Psoas muscle (tissue), 8 donors: ENCODE measurements around the gene ADAMTS4. TPM values are rescaled to one million over a fixed set of nuclear protein-coding genes. Genes with fewer than 3 reads are reported as not detected.

ENCODE experiments used
- ATAC-seq, 4 donors: fragments of 200-7000 bp; cut with Tn5 transposase; one replicate each; pipeline ENCODE4 v1.9.1; 2020; ENCODE audit warnings: moderate library complexity in 3 of 4, mild to moderate bottlenecking in 2 of 4
- DNase-seq, 2 donors: peaks; one replicate each; pipeline ENCODE4 v3.0.0-alpha.2; 2020
- H3K27ac ChIP-seq: fragments of 200-600 bp; one replicate; pipeline ENCODE4 v1.8.0; 2022
- H3K27me3 ChIP-seq, 3 donors: fragments of 200-600 bp in 1 of 3; one replicate each; pipeline versions ENCODE4 v1.6.1 to v1.8.0; 2013 to 2022; ENCODE audit warnings: low read length in 2 of 3, mild to moderate bottlenecking in 2 of 3, moderate library complexity in 1 of 3; ENCODE audit not compliant: insufficient read depth in 3 of 3
- H3K36me3 ChIP-seq, 2 donors: fragments of 200-600 bp in 1 of 2; one replicate each; pipeline versions ENCODE4 v1.6.1 to v1.8.0; 2013 to 2022; ENCODE audit warnings: low read depth in 1 of 2, mild to moderate bottlenecking in 1 of 2, moderate library complexity in 1 of 2; ENCODE audit not compliant: insufficient read depth in 1 of 2
- H3K4me1 ChIP-seq: fragments of 200-600 bp; one replicate; pipeline ENCODE4 v1.8.0; 2022
- H3K4me3 ChIP-seq: fragments of 200-600 bp; one replicate; pipeline ENCODE4 v1.8.0; 2022; ENCODE audit warnings: mild to moderate bottlenecking
- H3K9me3 ChIP-seq: fragments of 200-600 bp; one replicate; pipeline ENCODE4 v1.8.0; 2022
- WGBS, 3 donors: extraction: QIAGEN DNeasy Blood & Tissue Kit; methylation state at CpG; one replicate each; pipeline versions ENCODE4 v1.1.6 to v1.1.7; 2013; 5-methylcytosine and 5-hydroxymethylcytosine counted together
- intact Hi-C, 2 donors: fragments of 100-400 bp; cut with DNase I; formaldehyde crosslinking; loops; one replicate each; pipeline versions ENCODE4 v1.11.0 to v1.14.2; 2022
- polyA plus RNA-seq, 3 donors: library from polyadenylated mRNA; stranded (reverse); fragments of 200-250 nt; gene quantifications; one replicate each; pipeline ENCODE4 v1.2.3, GENCODE V29; 2013
- total RNA-seq, 4 donors: library from RNA; stranded (reverse); fragmentation: NEBNext Ultra II Directional in 2 of 4; extraction: Animal tissue kit (Norgen Biotek cat#: 25700) in 2 of 4; gene quantifications; one replicate each; pipeline versions ENCODE4 v1.2.1 to v1.2.4, GENCODE V29; 2021 to 2023
- TF ChIP-seq, protein P1 (sequence below): fragments of 200-600 bp; IDR thresholded peaks from one replicate; pipeline ENCODE4 v1.8.0; 2022; ENCODE audit warnings: antibody characterized with exemption
- donor health status: healthy with polysubstance abuse.
- donor health status: DM: no; HTN: no; CAD: no; lungs with moderate emphysema.
- donor health status: Bipolar disorder and iron deficiency.
- donor health status: healthy.
- donor health status: DM: yes; HTN: yes; CAD: no.
- donor health status: DM: no; HTN: no; CAD: no.
- donor health status: DM: no; HTN: no; CAD: no.
- donor health status: DM: yes; HTN: yes; CAD: no.

Gene ADAMTS4
- total and polyA plus RNA-seq, 7 donors: 0.88 to 8.9 (median 1.3) TPM

GRCh38 chr1:161175771-161176453, 22.9 kb downstream of the ADAMTS4 start:
- intact Hi-C loops: no loop called here
- TF ChIP-seq, protein P1, sequence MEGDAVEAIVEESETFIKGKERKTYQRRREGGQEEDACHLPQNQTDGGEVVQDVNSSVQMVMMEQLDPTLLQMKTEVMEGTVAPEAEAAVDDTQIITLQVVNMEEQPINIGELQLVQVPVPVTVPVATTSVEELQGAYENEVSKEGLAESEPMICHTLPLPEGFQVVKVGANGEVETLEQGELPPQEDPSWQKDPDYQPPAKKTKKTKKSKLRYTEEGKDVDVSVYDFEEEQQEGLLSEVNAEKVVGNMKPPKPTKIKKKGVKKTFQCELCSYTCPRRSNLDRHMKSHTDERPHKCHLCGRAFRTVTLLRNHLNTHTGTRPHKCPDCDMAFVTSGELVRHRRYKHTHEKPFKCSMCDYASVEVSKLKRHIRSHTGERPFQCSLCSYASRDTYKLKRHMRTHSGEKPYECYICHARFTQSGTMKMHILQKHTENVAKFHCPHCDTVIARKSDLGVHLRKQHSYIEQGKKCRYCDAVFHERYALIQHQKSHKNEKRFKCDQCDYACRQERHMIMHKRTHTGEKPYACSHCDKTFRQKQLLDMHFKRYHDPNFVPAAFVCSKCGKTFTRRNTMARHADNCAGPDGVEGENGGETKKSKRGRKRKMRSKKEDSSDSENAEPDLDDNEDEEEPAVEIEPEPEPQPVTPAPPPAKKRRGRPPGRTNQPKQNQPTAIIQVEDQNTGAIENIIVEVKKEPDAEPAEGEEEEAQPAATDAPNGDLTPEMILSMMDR: no peak
- Histone ChIP-seq H3K27me3 (no peaks in the 10 kb centered on the region), H3K4me1 (peaks cover 24% of the 10 kb centered on the region), H3K9me3 (no peaks in the 10 kb centered on the region), H3K36me3 (peaks cover 6 to 55% of the 10 kb centered on the region in 2 donors), H3K4me3 (peak overlapping the region; percentile 77), H3K27ac (peak overlapping the region; percentile 91)
- ATAC-seq (no peak), DNase-seq (peak in 1 of 2 donors; percentile 44)
- 80 to 87% (median 85%) methylated on average over 10 of the region's 10 CpGs for WGBS, 3 donors

GRCh38 chr1:161174911-161175310, 23.9 kb downstream of the ADAMTS4 start:
- Histone ChIP-seq H3K27ac (no peak overlapping the region), H3K4me1 (peaks cover 24% of the 10 kb centered on the region), H3K27me3 (no peaks in the 10 kb centered on the region), H3K9me3 (no peaks in the 10 kb centered on the region), H3K4me3 (no peak overlapping the region), H3K36me3 (peaks cover 6 to 65% of the 10 kb centered on the region in 2 donors)
- intact Hi-C loops: no loop called here
- DNase-seq (peak in 1 of 2 donors; percentile 36), ATAC-seq (no peak)
- WGBS, 3 donors: 91 to 95% (median 94%) methylated on average over 11 of the region's 11 CpGs
- TF ChIP-seq, protein P1: no peak

- intact Hi-C loops: no loop called here
- peak overlapping the region; percentile 2 for H3K27ac ChIP-seq
These were observed 25.1 kb downstream of the ADAMTS4 start for GRCh38 chr1:161173711-161174110.

DNA sequence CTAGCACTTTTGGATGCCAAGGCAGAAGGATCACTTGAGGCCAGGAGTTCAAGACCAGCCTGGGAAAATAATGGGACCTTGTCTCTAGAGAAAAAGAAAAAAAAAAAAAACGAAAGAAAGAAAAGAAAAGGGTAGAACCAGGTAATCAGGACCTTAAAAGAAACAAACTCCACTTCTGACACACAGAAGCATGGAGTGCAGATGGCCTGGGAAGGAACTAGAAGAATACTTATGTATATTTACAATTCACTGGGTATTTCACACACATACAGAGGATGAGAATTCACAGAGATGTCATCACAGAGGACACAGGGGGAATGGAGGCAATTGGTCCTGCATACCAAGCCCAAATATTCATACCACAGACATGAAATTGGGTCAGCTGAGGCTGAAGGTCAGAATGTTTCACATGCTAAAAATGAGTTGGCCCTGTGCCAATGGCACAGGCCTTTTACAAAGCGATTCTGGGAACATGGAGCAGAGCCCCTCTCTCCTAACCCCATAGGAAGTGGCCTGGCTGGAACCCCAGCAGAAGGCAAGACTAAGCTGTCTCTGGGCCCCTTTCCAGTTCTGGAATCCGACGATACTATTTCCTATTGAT, 26.0 kb downstream of the ADAMTS4 start:
- Histone ChIP-seq H3K9me3 (no peaks in the 10 kb centered on the region), H3K27me3 (no peaks in the 10 kb centered on the region), H3K4me3 (no peak overlapping the region), H3K27ac (peak overlapping the region; percentile 2), H3K36me3 (peaks cover 6 to 85% of the 10 kb centered on the region in 2 donors), H3K4me1 (peaks cover 24% of the 10 kb centered on the region)
- intact Hi-C loops: no loop called here
- WGBS, 3 donors: 12 to 25% (median 14%) methylated on average over 4 of the region's 4 CpGs
- ATAC-seq (peak in 1 of 4 donors; percentile 19), DNase-seq (peak; percentile 68 to 72)
- TF ChIP-seq, protein P1: no peak

More at GRCh38 chr1:161173711-161174110, 25.1 kb downstream of the ADAMTS4 start:
- Histone ChIP-seq H3K36me3 (peaks cover 6 to 77% of the 10 kb centered on the region in 2 donors), H3K4me3 (no peak overlapping the region), H3K9me3 (no peaks in the 10 kb centered on the region), H3K27me3 (no peaks in the 10 kb centered on the region), H3K4me1 (peaks cover 24% of the 10 kb centered on the region)
- WGBS, 3 donors: 91 to 93% (median 91%) methylated on average over 11 of the region's 11 CpGs
- DNase-seq (peak in 1 of 2 donors; percentile 45), ATAC-seq (no peak)
- TF ChIP-seq, protein P1: no peak
